MM.1S (cell line): Measurements from ENCODE around the gene PRKG1.

Experiments
- EZH2 ChIP-seq: fragments of 300-600 bp; sonication (generic); optimal IDR thresholded peaks from 2 replicates; pipeline ENCODE3; 2017; ENCODE audit warnings: low read depth, mild to moderate bottlenecking, antibody characterized with exemption, low read length, mixed read lengths
- TF ChIP-seq, protein P1 (sequence below): fragments of 300-600 bp; sonication (generic); IDR thresholded peaks from 2 replicates; pipeline ENCODE4 v1.5.1; 2016; ENCODE audit warnings: antibody characterized with exemption, low read length, mixed read lengths

GRCh38 chr10:51242393-51242792, 168.1 kb downstream of the PRKG1 start:
- TF ChIP-seq, protein P1, sequence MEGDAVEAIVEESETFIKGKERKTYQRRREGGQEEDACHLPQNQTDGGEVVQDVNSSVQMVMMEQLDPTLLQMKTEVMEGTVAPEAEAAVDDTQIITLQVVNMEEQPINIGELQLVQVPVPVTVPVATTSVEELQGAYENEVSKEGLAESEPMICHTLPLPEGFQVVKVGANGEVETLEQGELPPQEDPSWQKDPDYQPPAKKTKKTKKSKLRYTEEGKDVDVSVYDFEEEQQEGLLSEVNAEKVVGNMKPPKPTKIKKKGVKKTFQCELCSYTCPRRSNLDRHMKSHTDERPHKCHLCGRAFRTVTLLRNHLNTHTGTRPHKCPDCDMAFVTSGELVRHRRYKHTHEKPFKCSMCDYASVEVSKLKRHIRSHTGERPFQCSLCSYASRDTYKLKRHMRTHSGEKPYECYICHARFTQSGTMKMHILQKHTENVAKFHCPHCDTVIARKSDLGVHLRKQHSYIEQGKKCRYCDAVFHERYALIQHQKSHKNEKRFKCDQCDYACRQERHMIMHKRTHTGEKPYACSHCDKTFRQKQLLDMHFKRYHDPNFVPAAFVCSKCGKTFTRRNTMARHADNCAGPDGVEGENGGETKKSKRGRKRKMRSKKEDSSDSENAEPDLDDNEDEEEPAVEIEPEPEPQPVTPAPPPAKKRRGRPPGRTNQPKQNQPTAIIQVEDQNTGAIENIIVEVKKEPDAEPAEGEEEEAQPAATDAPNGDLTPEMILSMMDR, result no peak
- TF ChIP-seq EZH2, result no peak
